Adipocyte (in vitro differentiated cells): ENCODE data around the gene UBC.
"Not testable (repeated sequence)": the region's sequence is repeated elsewhere in the genome, so short reads cannot be mapped to it uniquely, and the experiment has no call there.

Experiments used
- DNase-seq: peaks from one replicate; pipeline ENCODE4 v3.0.0-alpha.2; 2015; ENCODE audit warnings: low read depth
- H3K27me3 ChIP-seq: replicated peaks from 2 replicates; pipeline ENCODE4 v1.7.0; 2013; ENCODE audit warnings: mild to moderate bottlenecking, low read length, moderate library complexity; ENCODE audit not compliant: control insufficient read depth, insufficient read depth
- H3K36me3 ChIP-seq: 2 replicates; pipeline ENCODE4 v1.7.0; 2013; ENCODE audit warnings: low read length, mild to moderate bottlenecking, moderate library complexity; ENCODE audit not compliant: control insufficient read depth, insufficient read depth, severe bottlenecking
- H3K4me1 ChIP-seq: 2 replicates; pipeline ENCODE4 v1.7.0; 2013; ENCODE audit warnings: mild to moderate bottlenecking, low read length, moderate library complexity; ENCODE audit not compliant: control insufficient read depth, insufficient read depth
- H3K4me3 ChIP-seq: 2 replicates; pipeline ENCODE4 v1.7.0; 2013; ENCODE audit warnings: mild to moderate bottlenecking, low read length, moderate library complexity
- H3K9ac ChIP-seq: 2 replicates; pipeline ENCODE4 v1.7.0; 2013; ENCODE audit warnings: mild to moderate bottlenecking, low read length, moderate library complexity
- H3K9me3 ChIP-seq: 2 replicates; pipeline ENCODE4 v1.7.0; 2013; ENCODE audit warnings: mild to moderate bottlenecking, low read length, moderate library complexity; ENCODE audit not compliant: control insufficient read depth

UBC gene

GRCh38 chr12:124947561-124948398 lies 33.3 kb upstream of the UBC start:
- no peaks in the 10 kb centered on the region for H3K4me1 ChIP-seq
- no peak overlapping the region for H3K9ac ChIP-seq
- H3K9me3 ChIP-seq: no peaks in the 10 kb centered on the region
- peaks cover 40% of the 10 kb centered on the region for H3K36me3 ChIP-seq
- DNase-seq: no peak
- no peaks in the 10 kb centered on the region for H3K27me3 ChIP-seq
- no peak overlapping the region for H3K4me3 ChIP-seq

GRCh38 chr12:124947013-124947412 lies 32.6 kb upstream of the UBC start:
- H3K4me3 ChIP-seq: no peak overlapping the region
- H3K9me3 ChIP-seq: no peaks in the 10 kb centered on the region
- H3K36me3 ChIP-seq: peaks cover 36% of the 10 kb centered on the region
- no peak for DNase-seq
- no peaks in the 10 kb centered on the region for H3K4me1 ChIP-seq
- H3K9ac ChIP-seq: no peak overlapping the region
- H3K27me3 ChIP-seq: no peaks in the 10 kb centered on the region

GRCh38 chr12:124946447-124946793 lies 32.0 kb upstream of the UBC start:
- H3K4me1 ChIP-seq: no peaks in the 10 kb centered on the region
- H3K9me3 ChIP-seq: no peaks in the 10 kb centered on the region
- H3K9ac ChIP-seq: no peak overlapping the region
- H3K4me3 ChIP-seq: no peak overlapping the region
- peaks cover 32% of the 10 kb centered on the region for H3K36me3 ChIP-seq
- H3K27me3 ChIP-seq: no peaks in the 10 kb centered on the region
- no peak for DNase-seq

- no peaks in the 10 kb centered on the region for H3K9me3 ChIP-seq
Observed at GRCh38 chr12:124941170-124941527, 26.7 kb upstream of the UBC start.

GRCh38 chr12:124940393-124941169 lies 26.1 kb upstream of the UBC start:
- Histone ChIP-seq H3K4me1 (peaks cover 28% of the 10 kb centered on the region), H3K4me3 (peak overlapping the region; percentile 80), H3K36me3 (no peaks in the 10 kb centered on the region), H3K27me3 (no peaks in the 10 kb centered on the region), H3K9me3 (no peaks in the 10 kb centered on the region), H3K9ac (peak overlapping the region; percentile 72)
- DNase-seq: peak; percentile 96

More at GRCh38 chr12:124941170-124941527, 26.7 kb upstream of the UBC start:
- Histone ChIP-seq H3K4me3 (peak overlapping the region; percentile 80), H3K4me1 (peaks cover 28% of the 10 kb centered on the region), H3K9ac (peak overlapping the region; percentile 72), H3K36me3 (no peaks in the 10 kb centered on the region), H3K27me3 (no peaks in the 10 kb centered on the region)
- no peak for DNase-seq

- no peaks in the 10 kb centered on the region for H3K27me3 ChIP-seq
- H3K9ac ChIP-seq: peak overlapping the region; percentile 72
- DNase-seq: no peak
- H3K4me3 ChIP-seq: peak overlapping the region; percentile 80
- no peaks in the 10 kb centered on the region for H3K9me3 ChIP-seq
- H3K36me3 ChIP-seq: no peaks in the 10 kb centered on the region
- H3K4me1 ChIP-seq: peaks cover 28% of the 10 kb centered on the region
Observed at GRCh38 chr12:124940143-124940392, 25.6 kb upstream of the UBC start.

GRCh38 chr12:124939421-124940142 lies 25.1 kb upstream of the UBC start:
- Histone ChIP-seq H3K9ac (peak overlapping the region; percentile 89), H3K9me3 (no peaks in the 10 kb centered on the region), H3K4me1 (peaks cover 28% of the 10 kb centered on the region), H3K36me3 (no peaks in the 10 kb centered on the region), H3K27me3 (no peaks in the 10 kb centered on the region), H3K4me3 (peak overlapping the region; percentile 70)
- peak; percentile 97 for DNase-seq

GRCh38 chr12:124939079-124939420 lies 24.6 kb upstream of the UBC start:
- H3K9me3 ChIP-seq: no peaks in the 10 kb centered on the region
- DNase-seq: peak; percentile 96
- peaks cover 28% of the 10 kb centered on the region for H3K4me1 ChIP-seq
- no peaks in the 10 kb centered on the region for H3K36me3 ChIP-seq
- H3K4me3 ChIP-seq: peak overlapping the region; percentile 70
- no peaks in the 10 kb centered on the region for H3K27me3 ChIP-seq
- peak overlapping the region; percentile 89 for H3K9ac ChIP-seq

- Histone ChIP-seq H3K4me1 (peaks cover 28% of the 10 kb centered on the region), H3K9ac (peak overlapping the region; percentile 89), H3K9me3 (no peaks in the 10 kb centered on the region), H3K4me3 (peak overlapping the region; percentile 70), H3K27me3 (no peaks in the 10 kb centered on the region), H3K36me3 (no peaks in the 10 kb centered on the region)
- peak; percentile 73 for DNase-seq
Observed at GRCh38 chr12:124938587-124938986, 24.1 kb upstream of the UBC start.

- H3K4me3 ChIP-seq: peak overlapping the region; percentile 70
Observed at GRCh38 chr12:124938108-124938507, 23.7 kb upstream of the UBC start.

GRCh38 chr12:124931528-124931927 lies 17.1 kb upstream of the UBC start:
- not testable (repeated sequence) for DNase-seq, H3K4me1 ChIP-seq, H3K27me3 ChIP-seq, H3K9ac ChIP-seq, H3K36me3 ChIP-seq, H3K9me3 ChIP-seq, H3K4me3 ChIP-seq

More at GRCh38 chr12:124938108-124938507, 23.7 kb upstream of the UBC start:
- Histone ChIP-seq H3K27me3 (no peaks in the 10 kb centered on the region), H3K9ac (peak overlapping the region; percentile 89), H3K9me3 (no peaks in the 10 kb centered on the region), H3K4me1 (peaks cover 28% of the 10 kb centered on the region), H3K36me3 (no peaks in the 10 kb centered on the region)
- peak; percentile 6 for DNase-seq
